HG03520 (cell line): ENCODE measurements around the gene AQP10.
"Not testable (repeated sequence)": the region's sequence is repeated elsewhere in the genome, so short reads cannot be mapped to it uniquely, and the experiment has no call there.

Experiments used
- ATAC-seq: cut with Tn5 transposase; IDR thresholded peaks from one replicate; pipeline ENCODE4 v1.9.1; 2021; ENCODE audit warnings: mild to moderate bottlenecking, moderate library complexity; ENCODE audit not compliant: unreplicated experiment

The AQP10 gene

GRCh38 chr1:154323493-154323892 lies 2.6 kb downstream of the AQP10 start:
- ATAC-seq, result no peak

GRCh38 chr1:154324241-154324640 lies 3.3 kb downstream of the AQP10 start:
- no peak for ATAC-seq

GRCh38 chr1:154324669-154325582 lies 4.0 kb downstream of the AQP10 start, which contains the start of gene ATP8B2:
Gene ATP8B2 (plus strand): TSS chr1:154325525. CDS start chr1:154328142, 2,617 bp downstream.
- ATAC-seq, result peak; percentile 45

- ATAC-seq, result no peak
Measured at GRCh38 chr1:154325583-154326545, 5.0 kb downstream of the AQP10 start.

GRCh38 chr1:154326546-154327465 lies 5.9 kb downstream of the AQP10 start:
- ATAC-seq, result no peak

GRCh38 chr1:154327466-154328317 lies 6.8 kb downstream of the AQP10 start:
- ATAC-seq, result no peak

- ATAC-seq, result no peak
Measured at GRCh38 chr1:154328318-154329151, 7.6 kb downstream of the AQP10 start.

- ATAC-seq, result no peak
Measured at GRCh38 chr1:154329152-154329521, 8.2 kb downstream of the AQP10 start.

- ATAC-seq, result no peak
Measured at GRCh38 chr1:154329551-154330131, 8.7 kb downstream of the AQP10 start.

GRCh38 chr1:154330669-154331068 lies 9.8 kb downstream of the AQP10 start:
- no peak for ATAC-seq

GRCh38 chr1:154334079-154335024 lies 13.5 kb downstream of the AQP10 start:
- ATAC-seq, result no peak

GRCh38 chr1:154335025-154335714 lies 14.3 kb downstream of the AQP10 start:
- ATAC-seq, result no peak

GRCh38 chr1:154337253-154337894 lies 16.5 kb downstream of the AQP10 start:
- ATAC-seq, result no peak

- ATAC-seq, result no peak
Measured at GRCh38 chr1:154338875-154339274, 18.0 kb downstream of the AQP10 start.

- not testable (repeated sequence) for ATAC-seq
Measured at GRCh38 chr1:154341366-154341765, 20.5 kb downstream of the AQP10 start.

- no peak for ATAC-seq
Measured at GRCh38 chr1:154342132-154342531, 21.2 kb downstream of the AQP10 start.
